H1 (cell line): ENCODE results near the gene GP5. TPM values are rescaled to one million over a fixed set of nuclear protein-coding genes. Genes with fewer than 3 reads are reported as not detected.

Source experiments
- CTCF ChIA-PET: fragments of 300-600 bp; sonication (Branson Sonifier 250); formaldehyde crosslinking; loops from one replicate; lab custom pipeline; 2021; ENCODE audit not compliant: partially characterized antibody; lab: Charles Lee
- POLR2A ChIA-PET: fragments of 300-600 bp; sonication (Branson Sonifier 250); formaldehyde crosslinking; loops from one replicate; lab custom pipeline; 2021; ENCODE audit warnings: inconsistent platforms; ENCODE audit not compliant: partially characterized antibody; lab: Charles Lee
- DNase-seq, 2 experiments: peaks; one replicate each; pipeline versions ENCODE4 v3.0.0 to v3.0.0-alpha.2; 2010 to 2022; ENCODE audit warnings: low spot score in 2 of 2, low read depth in 1 of 2, mixed read lengths in 1 of 2
- FAIRE-seq: peaks from 2 replicates; lab custom pipeline; 2011; peaks lifted over from hg19 to GRCh38; lab: Jason Lieb, UNC
- H2AFZ ChIP-seq: 2 replicates; pipeline ENCODE4 v1.8.1; 2012; ENCODE audit warnings: low read length, inconsistent platforms
- H2AK5ac ChIP-seq: 2 replicates; pipeline ENCODE4 v1.6.1; 2013; ENCODE audit warnings: low read depth, low read length
- H2BK120ac ChIP-seq: replicated peaks from 2 replicates; pipeline ENCODE3; 2013; ENCODE audit warnings: low read depth, low read length, inconsistent platforms
- H2BK12ac ChIP-seq: 2 replicates; pipeline ENCODE4 v1.6.1; 2013; ENCODE audit warnings: low read depth, low read length
- H2BK15ac ChIP-seq: 2 replicates; pipeline ENCODE4 v1.6.1; 2013; ENCODE audit warnings: low read length
- H2BK20ac ChIP-seq: 2 replicates; pipeline ENCODE4 v1.6.1; 2013; ENCODE audit warnings: low read length
- H2BK5ac ChIP-seq: 2 replicates; pipeline ENCODE4 v1.6.1; 2013; ENCODE audit warnings: low read depth, low read length
- H3K14ac ChIP-seq: 2 replicates; pipeline ENCODE4 v1.6.1; 2013; ENCODE audit warnings: inconsistent platforms; ENCODE audit not compliant: insufficient read length
- H3K18ac ChIP-seq: 2 replicates; pipeline ENCODE4 v1.6.1; 2013; ENCODE audit warnings: low read length; ENCODE audit errors: extremely low read depth
- H3K23ac ChIP-seq: 2 replicates; pipeline ENCODE4 v1.6.1; 2013; ENCODE audit warnings: inconsistent platforms; ENCODE audit not compliant: insufficient read length
- H3K23me2 ChIP-seq: 2 replicates; pipeline ENCODE4 v1.6.1; 2013; ENCODE audit warnings: low read depth, low read length
- H3K27ac ChIP-seq: 2 replicates; pipeline ENCODE4 v1.6.1; 2011; ENCODE audit warnings: low read depth, low read length, inconsistent platforms
- H3K27me3 ChIP-seq, 4 experiments: replicated peaks in 1 of 4; 1 replicate in 1 of 4; 2 replicates in 3 of 4; pipeline versions ENCODE4 v1.6.1 to v1.8.1; 2011 to 2013; ENCODE audit warnings: low read length in 3 of 4, mild to moderate bottlenecking in 3 of 4, inconsistent platforms in 2 of 4, mixed read lengths in 2 of 4, moderate library complexity in 1 of 4; ENCODE audit not compliant: control insufficient read depth in 3 of 4, insufficient read depth in 3 of 4; ENCODE audit errors: extremely low read depth in 1 of 4
- H3K36me3 ChIP-seq, 4 experiments: 2 replicates each; pipeline versions ENCODE4 v1.6.1 to v1.8.1; 2011 to 2013; ENCODE audit warnings: mild to moderate bottlenecking in 4 of 4, low read length in 3 of 4, moderate library complexity in 2 of 4, control low read depth in 1 of 4, inconsistent platforms in 1 of 4; ENCODE audit not compliant: insufficient read depth in 4 of 4, control insufficient read depth in 2 of 4
- H3K4ac ChIP-seq: replicated peaks from 2 replicates; pipeline ENCODE3; 2013; ENCODE audit warnings: low read length, low read depth, mixed read lengths, inconsistent platforms; ENCODE audit not compliant: insufficient read length
- H3K4me1 ChIP-seq, 4 experiments: replicated peaks in 1 of 4; 1 replicate in 1 of 4; 2 replicates in 3 of 4; pipeline versions ENCODE4 v1.6.1 to v1.8.1; 2011 to 2013; ENCODE audit warnings: low read length in 3 of 4, inconsistent platforms in 2 of 4, mixed read lengths in 1 of 4; ENCODE audit not compliant: insufficient read depth in 4 of 4, control insufficient read depth in 3 of 4
- H3K4me2 ChIP-seq, 2 experiments: 2 replicates each; pipeline versions ENCODE4 v1.6.1 to v1.8.1; 2011 to 2013; ENCODE audit warnings: low read depth in 2 of 2, low read length in 2 of 2, control low read depth in 1 of 2, inconsistent platforms in 1 of 2, mild to moderate bottlenecking in 1 of 2; ENCODE audit not compliant: insufficient read depth in 1 of 2
- H3K4me3 ChIP-seq, 4 experiments: fragments of 200-600, 300-600 bp in 1 of 4; sonication (generic), shearing (Covaris generic), sonication (Bioruptor Twin) in 1 of 4; 2 replicates each; pipeline versions ENCODE4 v1.5.1 to v1.8.1; 2011 to 2016; ENCODE audit warnings: low read length in 4 of 4, low read depth in 3 of 4, control low read depth in 2 of 4, inconsistent platforms in 2 of 4, mild to moderate bottlenecking in 2 of 4, mixed read lengths in 1 of 4, moderate library complexity in 1 of 4; ENCODE audit not compliant: insufficient read depth in 2 of 4; ENCODE audit errors: extremely low read depth in 1 of 4
- H3K56ac ChIP-seq: replicated peaks from 2 replicates; pipeline ENCODE3; 2013; ENCODE audit warnings: low read depth, mild to moderate bottlenecking, mixed read lengths, low read length, inconsistent platforms; ENCODE audit not compliant: insufficient read length
- H3K79me1 ChIP-seq: 2 replicates; pipeline ENCODE4 v1.6.1; 2013; ENCODE audit warnings: low read depth, low read length, control low read depth
- H3K79me2 ChIP-seq, 2 experiments: 2 replicates each; pipeline versions ENCODE4 v1.6.1 to v1.8.1; 2012 to 2013; ENCODE audit warnings: low read length in 2 of 2, mild to moderate bottlenecking in 2 of 2, inconsistent platforms in 1 of 2; ENCODE audit not compliant: insufficient read depth in 2 of 2, control insufficient read depth in 1 of 2
- H3K9ac ChIP-seq, 4 experiments: replicated peaks in 1 of 4; 1 replicate in 1 of 4; 2 replicates in 3 of 4; pipeline versions ENCODE4 v1.6.1 to v1.8.1; 2011 to 2013; ENCODE audit warnings: low read depth in 3 of 4, low read length in 3 of 4, control low read depth in 2 of 4, mild to moderate bottlenecking in 2 of 4, moderate library complexity in 2 of 4, inconsistent platforms in 1 of 4; ENCODE audit errors: extremely low read depth in 1 of 4
- H3K9me3 ChIP-seq, 2 experiments: 2 replicates each; pipeline versions ENCODE4 v1.6.1 to v1.8.1; 2012 to 2013; ENCODE audit warnings: mild to moderate bottlenecking in 2 of 2, moderate library complexity in 2 of 2, control low read depth in 1 of 2, inconsistent platforms in 1 of 2, low read depth in 1 of 2, low read length in 1 of 2, mixed read lengths in 1 of 2; ENCODE audit not compliant: insufficient read depth in 2 of 2
- H4K20me1 ChIP-seq, 2 experiments: replicated peaks in 1 of 2; 2 replicates each; pipeline versions ENCODE3 to v1.8.1; 2011 to 2013; ENCODE audit warnings: inconsistent platforms in 2 of 2, low read length in 2 of 2, mild to moderate bottlenecking in 1 of 2; ENCODE audit not compliant: insufficient read depth in 2 of 2, control insufficient read depth in 1 of 2
- H4K5ac ChIP-seq: 2 replicates; pipeline ENCODE4 v1.6.1; 2013; ENCODE audit warnings: low read length, low read depth, mixed read lengths, inconsistent platforms; ENCODE audit not compliant: insufficient read length
- H4K8ac ChIP-seq: 2 replicates; pipeline ENCODE4 v1.8.0; 2013; ENCODE audit warnings: mild to moderate bottlenecking, moderate library complexity, low read length, inconsistent platforms; ENCODE audit not compliant: insufficient read depth; ENCODE audit errors: extremely low read depth
- H4K91ac ChIP-seq: replicated peaks from 2 replicates; pipeline ENCODE3; 2013; ENCODE audit warnings: low read length, mixed read lengths, inconsistent platforms; ENCODE audit not compliant: insufficient read length
- CTBP2 ChIP-seq: IDR thresholded peaks from 2 replicates; pipeline ENCODE4 v1.7.0; 2011; ENCODE audit warnings: borderline replicate concordance, mild to moderate bottlenecking, moderate library complexity, mixed read lengths, low read length; ENCODE audit not compliant: insufficient read depth, insufficient read length
- RXRA ChIP-seq: IDR thresholded peaks from 2 replicates; pipeline ENCODE4 v1.6.1; 2011; ENCODE audit warnings: low read depth, mild to moderate bottlenecking, low read length, moderate library complexity; ENCODE audit not compliant: insufficient read depth
- SIRT6 ChIP-seq: IDR thresholded peaks from one replicate; pipeline ENCODE4 v1.7.1; 2012; ENCODE audit warnings: low read length, inconsistent platforms
- WGBS, 2 experiments: shearing (Covaris generic) in 1 of 2; methylation state at CpG; one replicate each; pipeline versions ENCODE4 v1.1.6 to v1.1.7; 2013 to 2015; ENCODE audit warnings: low lambda C conversion rate in 2 of 2, mixed read lengths in 2 of 2, inconsistent platforms in 1 of 2, low coverage in 1 of 2, missing lambda C conversion rate in 1 of 2; ENCODE audit not compliant: insufficient replicate concordance in 2 of 2, insufficient coverage in 1 of 2, insufficient read length in 1 of 2; ENCODE audit errors: extremely low coverage in 1 of 2, missing lambda C conversion rate in 1 of 2; 5-methylcytosine and 5-hydroxymethylcytosine counted together
- polyA plus RNA-seq, 7 experiments: library from polyadenylated mRNA; depleted of rRNA in 3 of 7; stranded (reverse) in 5 of 7; unstranded in 2 of 7; fragments of >200 nt in 5 of 7; fragments of 200-250 nt in 2 of 7; gene quantifications; 1 replicate in 5 of 7; 2 replicates in 1 of 7; 4 replicates in 1 of 7; pipeline versions ENCODE4 v1.2.1 to v1.2.3, GENCODE V29; 2011 to 2013; ENCODE audit warnings: missing spikeins in 2 of 7, mixed read lengths in 2 of 7
- total RNA-seq: library from RNA; stranded (reverse); fragmentation: NEBNext Ultra II Directional; extraction: Animal tissue kit (Norgen Biotek cat#: 25700); gene quantifications from 2 replicates; pipeline ENCODE4 v1.2.1, GENCODE V29; 2021

Gene GP5
- total and polyA plus RNA-seq, 2 of the 8 experiments (the other 6 are each of a cell fraction or from before 2014, with no cell fraction given) = 0.13 to 0.14 TPM

DNA sequence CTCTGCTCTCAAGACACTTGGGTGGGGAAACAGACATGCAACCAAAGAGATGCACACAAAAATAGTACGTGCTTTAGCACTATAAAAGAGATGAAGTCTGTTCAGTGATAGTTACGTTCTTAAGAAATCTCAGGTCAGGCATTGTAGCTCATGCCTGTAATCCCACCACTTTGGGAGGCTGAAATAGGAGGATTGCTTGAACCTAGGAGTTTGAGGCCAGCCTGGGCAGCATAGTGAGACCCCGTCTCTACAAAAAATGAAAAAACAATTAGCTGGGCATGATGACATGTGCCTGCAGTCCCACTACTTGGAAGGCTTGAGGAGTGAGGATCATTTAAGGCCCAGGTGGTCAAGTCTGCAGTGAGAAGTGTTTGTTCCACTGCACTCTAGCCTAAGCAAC, 35.4 kb upstream of the GP5 start:
- no peak overlapping the region for H2BK15ac ChIP-seq
- no peak overlapping the region for H4K5ac ChIP-seq
- no peak overlapping the region for H2AK5ac ChIP-seq
- H2BK120ac ChIP-seq = no peak overlapping the region
- no peak overlapping the region for H3K14ac ChIP-seq
- no peak overlapping the region for H3K4me3 ChIP-seq
- no peaks in the 10 kb centered on the region; a peak in 1 of 7 replicates for H3K27me3 ChIP-seq
- H3K4me2 ChIP-seq = no peak overlapping the region
- no peak for TF ChIP-seq RXRA
- TF ChIP-seq CTBP2 = no peak
- TF ChIP-seq SIRT6 = no peak
- H3K18ac ChIP-seq = no peak overlapping the region
- H3K9ac ChIP-seq = no peak overlapping the region
- ChIA-PET CTCF (no interaction called here), POLR2A (no interaction called here)
- H3K23ac ChIP-seq = no peak overlapping the region
- FAIRE-seq = no peak
- peaks cover 0 to 2% of the 10 kb centered on the region in 2 experiments for H4K20me1 ChIP-seq
- no peak overlapping the region for H3K4ac ChIP-seq
- DNase-seq = no peak
- no peak overlapping the region for H2BK12ac ChIP-seq
- no peak overlapping the region for H2AFZ ChIP-seq
- H3K23me2 ChIP-seq = no peaks in the 10 kb centered on the region
- H3K9me3 ChIP-seq = no peaks in the 10 kb centered on the region
- no peak overlapping the region for H4K91ac ChIP-seq
- H3K4me1 ChIP-seq = no peaks in the 10 kb centered on the region
- no peaks in the 10 kb centered on the region for H3K79me2 ChIP-seq
- H3K27ac ChIP-seq = no peak overlapping the region
- no peak overlapping the region for H2BK5ac ChIP-seq
- H4K8ac ChIP-seq = no peak overlapping the region
- no peak overlapping the region for H3K56ac ChIP-seq
- H3K79me1 ChIP-seq = no peaks in the 10 kb centered on the region
- peaks cover 10 to 71% (median 51%) of the 10 kb centered on the region in 4 experiments for H3K36me3 ChIP-seq
- H2BK20ac ChIP-seq = no peak overlapping the region
- WGBS, 2 experiments = 77% methylated on average over 3 of the region's 3 CpGs; no CpG with 5 or more reads in 1 of the 2 experiments
